Keratinocyte (primary cell): Measurements from ENCODE around the gene AXIN1.

ENCODE experiments used
- EZH2 ChIP-seq: IDR thresholded peaks from one replicate; pipeline ENCODE4 v1.6.1; 2012; ENCODE audit warnings: inconsistent platforms, mild to moderate bottlenecking, low read length, moderate library complexity
- TF ChIP-seq, protein P1 (sequence below), 3 experiments: IDR thresholded peaks in 1 of 3; conservative IDR thresholded peaks in 1 of 3; optimal IDR thresholded peaks in 1 of 3; 2 replicates in 2 of 3; 3 replicates in 1 of 3; pipeline versions ENCODE3 to v1.5.1; 2011; ENCODE audit warnings: low read length in 3 of 3, mild to moderate bottlenecking in 3 of 3, moderate library complexity in 2 of 3, control low read depth in 1 of 3, inconsistent platforms in 1 of 3; ENCODE audit not compliant: insufficient read depth in 2 of 3; ENCODE audit errors: extremely low read depth in 1 of 3

DNA sequence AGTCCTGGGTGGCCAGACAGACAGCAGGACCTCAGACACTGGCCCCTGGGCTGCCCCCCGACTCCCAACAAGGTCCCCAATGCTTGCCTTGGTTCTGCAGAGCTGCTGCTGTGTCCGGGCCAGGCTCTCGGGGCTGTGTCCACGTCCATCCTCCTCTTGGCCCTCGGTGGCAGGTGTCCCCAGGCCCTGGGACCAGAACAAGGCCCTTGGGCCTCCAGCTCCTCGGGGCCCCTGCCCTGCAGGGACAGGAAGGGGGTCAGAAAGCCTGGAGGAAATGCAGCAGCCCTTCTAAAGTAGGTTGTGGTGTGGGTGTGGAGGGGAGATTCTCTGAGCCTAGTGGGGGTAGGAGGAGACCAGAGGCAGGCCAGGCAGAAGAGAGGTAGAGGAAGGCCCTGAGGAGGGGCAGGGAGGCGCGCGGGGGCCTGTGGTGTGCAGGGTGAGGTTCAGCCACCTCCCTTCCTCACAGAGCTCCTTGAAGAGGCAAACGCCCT lies 2.5 kb upstream of the AXIN1 start:
- TF ChIP-seq, protein P1, sequence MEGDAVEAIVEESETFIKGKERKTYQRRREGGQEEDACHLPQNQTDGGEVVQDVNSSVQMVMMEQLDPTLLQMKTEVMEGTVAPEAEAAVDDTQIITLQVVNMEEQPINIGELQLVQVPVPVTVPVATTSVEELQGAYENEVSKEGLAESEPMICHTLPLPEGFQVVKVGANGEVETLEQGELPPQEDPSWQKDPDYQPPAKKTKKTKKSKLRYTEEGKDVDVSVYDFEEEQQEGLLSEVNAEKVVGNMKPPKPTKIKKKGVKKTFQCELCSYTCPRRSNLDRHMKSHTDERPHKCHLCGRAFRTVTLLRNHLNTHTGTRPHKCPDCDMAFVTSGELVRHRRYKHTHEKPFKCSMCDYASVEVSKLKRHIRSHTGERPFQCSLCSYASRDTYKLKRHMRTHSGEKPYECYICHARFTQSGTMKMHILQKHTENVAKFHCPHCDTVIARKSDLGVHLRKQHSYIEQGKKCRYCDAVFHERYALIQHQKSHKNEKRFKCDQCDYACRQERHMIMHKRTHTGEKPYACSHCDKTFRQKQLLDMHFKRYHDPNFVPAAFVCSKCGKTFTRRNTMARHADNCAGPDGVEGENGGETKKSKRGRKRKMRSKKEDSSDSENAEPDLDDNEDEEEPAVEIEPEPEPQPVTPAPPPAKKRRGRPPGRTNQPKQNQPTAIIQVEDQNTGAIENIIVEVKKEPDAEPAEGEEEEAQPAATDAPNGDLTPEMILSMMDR (optimal IDR thresholded peaks at IDR 0.05 in 1 of 3, IDR thresholded peaks at IDR 0.05 in 1 of 3, conservative IDR thresholded peaks at IDR 0.05 in 1 of 3; ENCODE audit: extremely low read depth in 1 of 3, insufficient read depth in 2 of 3, low read length in 3 of 3): no peak
- TF ChIP-seq EZH2: no peak
